HG02973 (cell line): Measurements from ENCODE around the gene DDX25.
"Not testable (repeated sequence)": the region's sequence is repeated elsewhere in the genome, so short reads cannot be mapped to it uniquely, and the experiment has no call there.

Experiments
- ATAC-seq: cut with Tn5 transposase; IDR thresholded peaks from one replicate; pipeline ENCODE4 v1.9.1; 2021; ENCODE audit warnings: moderate library complexity; ENCODE audit not compliant: unreplicated experiment

Gene DDX25

DNA sequence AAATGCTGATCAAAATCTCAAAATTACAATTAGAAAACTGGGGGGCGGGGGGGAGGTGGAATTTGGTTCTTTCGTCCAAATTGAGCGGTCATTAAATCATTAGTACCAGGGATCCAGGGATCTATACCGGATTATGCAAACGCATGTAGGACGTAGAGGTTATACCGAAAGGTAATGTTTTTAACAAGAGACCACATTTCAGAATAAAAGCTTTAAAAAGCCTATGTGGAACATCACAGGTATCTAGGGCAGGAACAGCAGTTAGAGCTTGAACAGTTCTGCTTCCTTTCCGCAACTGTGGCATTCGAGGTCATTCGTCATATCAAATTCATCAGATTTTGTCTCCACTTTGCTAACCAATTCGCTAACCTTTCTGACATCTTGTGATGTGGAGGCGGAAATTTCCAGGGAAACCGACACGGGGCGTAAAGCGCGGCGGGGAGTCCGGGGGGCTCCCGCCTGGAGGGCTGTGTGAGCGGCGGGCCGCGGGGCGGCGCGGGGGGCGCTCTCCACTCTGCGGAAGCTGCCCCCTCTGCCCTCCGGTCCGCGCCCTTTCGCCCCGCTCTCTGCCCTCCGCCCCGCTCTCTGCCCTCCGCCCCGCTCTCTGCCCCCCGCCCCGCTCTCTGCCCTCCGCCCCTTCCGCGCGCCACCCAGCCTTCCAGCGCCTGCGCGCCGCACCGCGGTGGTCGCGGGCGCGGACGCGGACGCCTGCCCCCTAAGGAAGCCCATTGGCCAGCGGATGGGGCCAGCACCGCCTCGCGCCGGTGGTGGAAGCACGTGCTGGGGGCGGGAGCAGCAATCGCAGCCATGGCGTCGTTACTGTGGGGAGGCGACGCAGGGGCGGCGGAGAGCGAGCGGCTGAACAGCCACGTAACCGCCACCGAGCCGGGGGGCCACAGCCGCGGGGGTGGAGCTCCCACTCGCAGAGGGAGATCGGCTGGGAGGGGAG, at the start of gene DDX25:
Gene DDX25, plus strand, starts transcription at position 798 of the 949 bp plus-strand sequence. Its CDS starts 10 bp downstream, at position 808.
- no peak for ATAC-seq

DNA sequence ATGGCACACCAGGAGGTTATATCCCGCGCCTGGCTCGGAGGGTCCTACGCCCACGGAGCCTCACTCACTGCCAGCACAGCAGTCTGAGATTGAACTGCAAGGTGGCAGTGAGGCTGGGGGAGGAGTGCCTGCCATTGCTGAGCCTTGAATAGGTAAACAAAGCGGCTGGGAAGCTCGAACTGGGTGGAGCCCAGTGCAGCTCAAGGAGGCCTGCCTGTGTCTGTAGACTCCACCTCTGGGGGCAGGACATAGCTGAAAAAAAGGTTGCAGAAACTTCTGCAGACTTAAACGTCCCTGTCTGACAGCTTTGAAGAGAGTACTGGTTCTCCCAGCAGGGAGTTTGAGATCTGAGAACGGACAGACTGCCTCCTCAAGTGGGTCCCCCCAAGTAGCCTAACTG, 46.6 kb upstream of the DDX25 start:
- ATAC-seq = not testable (repeated sequence)

DNA sequence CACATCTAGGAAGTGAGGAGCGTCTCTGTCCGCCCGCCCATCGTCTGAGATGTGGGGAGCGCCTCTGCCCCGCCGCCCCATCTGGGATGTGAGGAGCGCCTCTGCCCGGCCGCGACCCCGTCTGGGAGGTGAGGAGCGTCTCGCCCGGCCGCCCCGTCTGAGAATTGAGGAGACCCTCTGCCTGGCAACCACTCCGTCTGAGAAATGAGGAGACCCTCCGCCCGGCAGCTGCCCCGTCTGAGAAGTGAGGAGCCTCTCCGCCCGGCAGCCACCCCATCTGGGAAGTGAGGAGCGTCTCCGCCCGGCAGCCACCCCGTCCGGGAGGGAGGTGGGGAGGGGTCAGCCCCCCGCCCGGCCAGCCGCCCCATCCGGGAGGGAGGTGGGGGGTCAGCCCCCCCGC, 41.5 kb upstream of the DDX25 start:
- ATAC-seq = not testable (repeated sequence)

DNA sequence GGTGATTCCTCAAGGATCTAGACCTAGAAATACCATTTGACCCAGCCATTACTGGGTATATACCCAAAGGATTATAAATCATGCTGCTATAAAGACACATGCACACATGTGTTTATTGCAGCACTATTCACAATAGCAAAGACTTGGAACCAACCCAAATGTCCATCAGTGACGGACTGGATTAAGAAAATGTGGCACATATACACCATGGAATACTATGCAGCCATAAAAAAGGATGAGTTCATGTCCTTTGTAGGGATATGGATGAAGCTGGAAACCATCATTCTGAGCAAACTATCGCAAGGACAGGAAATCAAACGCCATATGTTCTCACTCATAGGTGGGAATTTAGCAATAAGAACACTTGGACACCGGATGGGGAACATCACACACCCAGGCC, 39.0 kb upstream of the DDX25 start:
- ATAC-seq = not testable (repeated sequence)

DNA sequence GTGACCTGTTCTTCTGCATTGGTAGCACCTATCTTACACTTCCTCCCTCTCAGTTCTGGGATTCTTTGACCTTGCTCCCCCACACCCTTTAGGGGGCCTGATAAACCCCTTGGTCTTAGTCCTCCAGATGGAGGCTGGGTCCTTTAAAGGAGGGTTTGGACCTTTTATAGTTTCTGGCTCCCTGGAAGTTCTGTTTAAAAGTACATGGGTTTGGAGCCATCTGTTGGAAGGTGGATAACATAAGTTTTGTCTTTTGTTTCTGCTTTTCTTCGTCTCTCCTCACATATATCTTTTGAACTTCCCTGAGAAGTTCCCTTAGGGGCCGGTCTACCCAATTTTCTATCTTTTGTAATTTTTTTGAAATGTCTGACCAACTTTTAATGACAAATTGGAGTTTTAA, 34.8 kb upstream of the DDX25 start:
- no peak for ATAC-seq

DNA sequence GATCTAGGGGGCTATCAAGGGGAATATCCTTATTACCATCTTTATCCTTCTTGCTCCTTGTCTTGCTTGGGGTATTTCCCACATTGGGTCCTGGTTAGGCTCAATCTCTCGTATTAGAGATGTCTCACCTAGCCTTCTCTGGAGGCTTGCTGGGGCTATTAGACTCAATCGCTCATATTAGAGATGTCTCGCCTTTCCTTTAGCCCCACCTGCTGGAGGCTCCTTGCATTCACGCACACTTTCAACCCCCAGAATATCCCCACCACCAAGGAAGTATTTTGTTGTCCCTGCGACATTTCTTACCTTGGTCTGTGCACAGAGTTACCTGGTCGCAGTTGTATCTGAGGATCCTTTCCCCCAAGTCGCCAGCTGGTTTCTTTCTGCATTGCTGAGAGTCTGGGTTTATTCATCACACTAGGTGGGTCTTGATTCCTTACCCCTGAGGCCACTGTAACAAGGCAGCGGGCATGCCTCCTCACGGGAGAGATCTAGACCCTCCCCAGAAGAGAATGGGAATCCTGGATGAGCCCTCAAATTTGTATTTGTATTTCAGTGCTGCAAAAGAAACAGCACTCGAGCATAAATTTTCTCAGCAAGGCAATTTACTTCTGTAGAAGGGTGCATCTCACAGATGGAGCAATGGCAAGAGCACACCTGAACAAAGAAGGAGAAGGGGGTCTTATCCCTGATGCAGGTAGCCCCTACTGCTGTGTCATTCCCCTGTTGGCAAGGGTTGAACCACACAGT, 32.7 kb upstream of the DDX25 start:
- no peak for ATAC-seq

DNA sequence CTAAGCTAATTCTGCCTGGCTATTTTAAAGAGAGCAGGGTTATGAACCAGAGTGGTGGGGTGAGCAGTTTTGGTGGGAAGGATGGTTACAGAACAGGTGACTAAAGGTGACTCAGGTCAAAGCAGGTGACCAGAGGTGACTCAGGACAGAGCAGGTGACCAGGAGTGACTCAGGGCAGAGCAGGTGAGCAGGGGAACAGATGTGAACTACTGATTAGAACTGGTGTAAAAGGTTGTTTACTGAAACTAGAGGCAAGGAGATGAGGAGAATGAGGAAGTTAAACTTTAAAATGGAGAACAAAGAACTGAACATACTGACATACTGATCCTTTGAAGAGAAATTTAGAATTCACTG, 32.2 kb upstream of the DDX25 start:
- no peak for ATAC-seq

DNA sequence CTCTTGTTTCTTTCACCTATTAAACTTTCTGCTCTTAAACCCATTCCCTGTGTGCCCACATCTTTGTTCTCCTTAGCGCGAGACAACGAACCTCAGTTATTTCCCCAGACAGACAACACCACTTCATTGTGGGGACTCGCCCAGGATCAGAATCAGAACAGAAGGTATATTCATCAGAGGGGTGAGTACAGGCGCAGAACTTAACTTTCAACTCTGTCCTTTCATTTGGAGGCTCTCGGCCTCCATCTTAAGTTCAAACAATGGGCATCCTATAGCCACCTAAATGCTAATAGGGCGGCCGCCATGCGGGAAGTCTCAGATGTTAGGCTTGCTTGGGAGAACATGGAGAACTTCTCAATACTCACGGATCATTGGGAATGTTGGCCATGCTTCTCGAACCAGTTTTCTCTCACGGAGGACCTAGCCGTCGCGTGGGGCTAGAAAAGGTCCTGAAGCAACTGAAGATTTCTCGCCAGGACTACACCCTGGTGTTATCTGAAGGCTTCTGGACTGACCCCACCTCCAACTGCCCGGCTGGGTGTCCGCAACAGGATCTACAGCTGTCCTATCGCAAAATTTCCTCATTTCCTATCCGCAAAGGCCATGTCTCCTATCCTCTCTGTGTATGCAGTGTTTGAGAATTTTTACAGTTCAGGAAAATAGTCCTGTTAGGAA, 30.3 kb upstream of the DDX25 start:
- no peak for ATAC-seq

DNA sequence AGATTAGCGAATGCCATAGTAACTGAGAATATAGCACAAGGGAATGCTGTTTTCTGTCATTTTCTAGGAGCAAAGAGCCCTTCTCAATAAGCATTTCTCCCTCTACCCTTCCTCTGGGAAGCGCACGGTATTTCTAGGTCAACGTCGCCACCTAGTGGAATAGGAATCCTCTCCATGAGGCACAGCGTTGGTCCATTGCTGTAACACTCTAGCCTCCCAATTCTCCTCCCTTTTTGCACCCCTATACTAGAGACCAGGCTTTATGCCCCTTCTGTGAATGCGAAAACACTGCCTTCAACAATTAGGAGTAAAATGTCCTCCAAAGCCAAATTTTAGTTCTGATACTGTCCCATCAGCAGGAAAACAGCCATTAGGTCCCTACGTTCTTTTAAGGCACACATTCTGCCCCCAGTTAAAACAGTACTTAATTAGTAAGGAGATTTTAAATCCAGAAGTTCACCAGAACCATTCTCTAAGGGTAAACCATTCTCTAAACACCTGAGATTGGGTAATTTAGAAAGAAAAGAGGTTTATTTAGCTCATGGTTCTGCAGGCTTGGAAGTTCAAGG, 29.7 kb upstream of the DDX25 start:
- ATAC-seq = peak; percentile 66

DNA sequence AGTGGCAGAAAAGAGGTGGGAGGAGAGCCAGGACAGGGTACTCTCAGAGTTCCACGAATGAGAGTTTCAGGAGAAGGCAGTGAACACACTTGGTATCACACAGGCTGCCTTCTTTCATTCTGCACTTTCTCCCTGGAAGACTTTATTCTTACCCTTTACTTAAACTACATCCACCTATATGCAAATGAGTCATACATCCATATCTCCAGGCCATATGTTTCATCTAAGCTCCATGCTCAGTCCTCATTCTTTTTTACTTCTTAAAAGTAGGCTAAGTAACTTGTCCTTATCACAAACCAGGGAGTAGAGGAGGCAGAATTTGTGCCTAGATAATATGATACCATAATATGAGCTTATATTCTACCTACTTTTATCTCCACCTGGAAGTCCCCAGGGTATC, 23.0 kb upstream of the DDX25 start:
- ATAC-seq = no peak

DNA sequence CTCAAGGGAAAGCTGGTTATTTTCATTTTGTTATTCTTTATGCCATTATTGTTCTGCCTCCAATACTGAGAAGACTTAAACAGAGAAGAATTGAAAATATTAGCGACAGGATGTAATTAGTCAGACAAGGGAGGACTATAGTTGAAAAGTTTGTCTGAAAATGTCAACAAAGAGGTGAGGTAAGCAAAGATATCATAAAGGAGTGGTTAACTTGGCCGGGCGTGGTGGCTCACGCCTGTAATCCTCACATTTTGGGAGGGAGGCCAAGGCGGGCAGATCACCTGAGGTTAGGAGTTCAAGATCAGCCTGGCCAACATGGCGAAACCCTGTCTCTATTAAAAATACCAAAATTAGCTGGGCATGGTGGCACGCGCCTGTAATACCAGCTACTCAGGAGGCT, 20.9 kb upstream of the DDX25 start:
- no peak for ATAC-seq

DNA sequence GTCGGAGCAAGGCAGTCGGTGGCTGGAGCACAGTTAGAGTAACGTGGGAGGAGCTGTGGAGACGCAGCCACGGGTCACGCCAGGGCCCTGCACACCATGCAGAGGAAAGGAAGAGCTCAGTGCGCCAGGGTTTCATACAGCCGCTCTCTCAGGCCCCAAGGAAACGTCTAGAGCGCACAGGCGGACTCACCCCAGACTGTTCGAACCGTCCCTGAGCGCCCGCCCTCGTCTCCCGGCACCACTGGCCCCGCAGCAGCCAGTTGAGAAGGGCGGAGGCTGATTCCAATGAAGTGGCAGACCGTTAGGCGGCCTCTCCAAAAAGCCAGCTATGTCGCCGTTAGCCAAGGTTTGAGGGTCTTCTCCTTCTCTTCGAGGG, 17.3 kb upstream of the DDX25 start:
- peak; percentile 35 for ATAC-seq

DNA sequence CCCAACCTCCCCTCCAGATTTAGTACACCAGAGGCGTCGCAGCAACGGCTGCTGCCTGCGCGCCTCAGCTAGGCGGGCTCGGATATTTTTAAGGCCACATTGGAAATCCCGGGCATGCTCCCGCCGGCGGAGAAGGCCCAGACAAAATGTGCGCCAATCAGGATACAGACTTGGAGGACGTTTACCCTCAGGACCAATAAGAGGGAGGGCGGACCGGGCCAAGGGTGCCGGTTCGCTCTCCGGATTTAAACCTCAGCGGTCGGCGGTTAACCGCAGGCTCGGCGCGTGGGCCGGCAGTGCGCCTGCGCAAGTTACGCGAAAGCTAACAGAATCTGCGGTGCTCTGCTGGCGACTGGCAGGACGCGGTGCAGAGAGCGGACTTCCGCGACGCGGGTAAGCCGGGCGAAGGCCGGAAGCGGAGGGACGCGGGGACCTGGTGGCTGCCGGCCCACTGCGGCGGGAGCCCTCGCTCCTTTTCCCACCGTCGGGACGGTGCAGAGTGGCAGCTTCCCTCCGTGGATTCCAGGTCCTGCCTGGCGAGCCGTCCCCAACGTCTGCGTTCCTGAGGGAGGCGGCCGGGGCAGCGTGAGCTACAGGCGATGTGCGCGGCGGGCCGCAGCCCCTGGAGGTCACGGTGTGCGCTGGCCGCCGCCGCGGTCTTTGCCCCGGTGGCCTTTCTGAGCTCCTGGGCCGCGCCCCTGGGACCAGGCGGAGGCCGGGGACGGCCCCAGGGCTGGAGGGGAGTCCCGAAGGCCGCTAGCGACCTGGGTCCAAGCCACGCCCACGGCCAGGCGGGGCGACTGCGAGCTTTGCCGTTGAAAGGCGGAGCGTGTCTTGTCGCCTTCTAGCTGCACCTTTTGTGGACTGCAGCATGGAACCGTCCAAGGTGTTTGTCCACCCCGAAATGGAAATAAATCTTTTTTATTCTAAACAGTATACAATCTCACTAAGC, 16.7 kb upstream of the DDX25 start, which contains the start of gene HYLS1:
Gene HYLS1, plus strand, starts transcription at position 296 of the 952 bp plus-strand sequence. CDS start 11,701 bp downstream, outside the sequence.
- peak; percentile 88 for ATAC-seq

DNA sequence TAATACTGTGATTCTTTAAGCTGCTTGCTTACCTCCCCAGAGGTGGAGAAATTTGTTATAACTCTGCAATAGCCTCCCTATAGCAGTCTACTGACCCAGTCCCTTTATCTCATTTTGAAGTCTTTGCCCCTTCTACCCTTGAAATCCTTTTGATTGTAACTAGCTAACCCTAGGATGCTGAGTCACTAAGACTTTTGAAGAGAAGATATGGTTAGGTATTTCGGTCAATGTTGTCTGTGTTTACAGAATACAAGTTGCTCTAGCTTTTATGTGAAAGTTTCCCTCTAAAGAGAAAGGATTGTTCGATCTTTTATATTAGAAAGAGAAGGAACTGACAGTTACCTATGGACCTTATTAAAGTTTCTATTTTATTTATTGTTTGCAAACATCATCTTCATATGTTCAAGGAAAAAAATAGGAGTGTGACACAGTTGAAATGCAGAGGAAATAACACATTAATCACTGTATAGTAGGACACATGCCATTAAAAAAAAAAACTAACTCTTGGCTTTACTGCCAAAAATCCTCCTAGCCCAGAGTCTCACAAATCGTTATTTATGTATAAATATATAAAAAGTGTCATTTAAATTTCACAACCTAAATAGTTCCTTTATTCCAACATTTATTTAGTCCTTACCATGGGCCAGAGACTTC, 13.7 kb upstream of the DDX25 start:
- no peak for ATAC-seq

DNA sequence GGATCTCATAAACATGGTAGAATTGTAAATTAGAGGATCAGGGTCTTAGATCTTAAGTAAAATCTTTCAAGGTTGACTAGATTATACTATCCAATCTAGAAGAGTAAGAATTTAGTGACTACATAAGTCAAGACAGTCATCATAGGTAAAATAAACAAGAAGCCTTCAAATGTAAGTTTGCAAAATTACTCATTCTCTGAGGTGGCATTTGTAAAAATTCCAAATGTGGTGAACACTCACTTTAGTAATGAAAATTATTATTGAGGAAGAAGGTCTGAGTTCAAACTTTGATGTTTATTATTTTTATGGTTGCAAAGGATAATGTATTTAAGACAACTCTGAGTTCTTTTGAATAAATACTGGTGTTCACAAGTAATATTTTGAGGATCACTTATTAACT, 12.2 kb upstream of the DDX25 start:
- ATAC-seq = no peak

DNA sequence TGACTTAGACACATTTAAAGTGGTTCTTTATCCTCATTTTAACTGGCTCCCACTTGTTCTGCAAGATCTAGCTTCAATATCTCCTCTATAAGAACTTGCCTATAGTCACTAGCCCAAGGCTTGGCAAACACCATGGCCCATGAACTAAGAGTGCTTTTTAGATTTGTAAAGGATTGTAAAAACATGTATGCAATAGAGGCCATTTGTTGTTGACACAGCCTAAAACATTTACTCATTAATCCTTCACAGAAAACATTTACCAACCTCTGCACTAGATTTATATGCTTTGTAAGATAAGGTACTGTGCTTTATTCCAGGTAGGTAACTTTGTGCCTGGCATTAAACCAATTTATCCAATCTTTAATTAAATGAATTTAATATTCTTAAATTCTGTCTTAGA, 11.3 kb upstream of the DDX25 start:
- ATAC-seq = no peak

DNA sequence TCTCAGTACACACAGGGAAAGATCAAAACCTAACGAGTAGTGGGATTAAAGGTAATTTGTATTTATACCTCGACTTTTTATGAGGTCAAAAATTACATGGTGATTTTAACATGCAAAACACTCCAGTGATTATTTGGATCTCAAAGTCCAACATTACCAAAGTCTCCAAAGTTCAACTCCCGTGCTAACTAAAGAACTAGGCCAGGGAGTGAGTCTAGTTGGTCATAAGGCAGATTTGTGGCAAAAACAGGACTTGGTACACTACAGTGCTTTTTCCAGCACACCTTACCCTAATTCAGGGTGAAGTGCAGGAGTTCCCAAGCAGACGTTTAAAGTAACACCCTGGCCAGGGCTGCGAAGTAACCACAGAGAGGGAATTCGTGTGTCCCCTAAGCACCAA, 2.4 kb upstream of the DDX25 start:
- no peak for ATAC-seq

DNA sequence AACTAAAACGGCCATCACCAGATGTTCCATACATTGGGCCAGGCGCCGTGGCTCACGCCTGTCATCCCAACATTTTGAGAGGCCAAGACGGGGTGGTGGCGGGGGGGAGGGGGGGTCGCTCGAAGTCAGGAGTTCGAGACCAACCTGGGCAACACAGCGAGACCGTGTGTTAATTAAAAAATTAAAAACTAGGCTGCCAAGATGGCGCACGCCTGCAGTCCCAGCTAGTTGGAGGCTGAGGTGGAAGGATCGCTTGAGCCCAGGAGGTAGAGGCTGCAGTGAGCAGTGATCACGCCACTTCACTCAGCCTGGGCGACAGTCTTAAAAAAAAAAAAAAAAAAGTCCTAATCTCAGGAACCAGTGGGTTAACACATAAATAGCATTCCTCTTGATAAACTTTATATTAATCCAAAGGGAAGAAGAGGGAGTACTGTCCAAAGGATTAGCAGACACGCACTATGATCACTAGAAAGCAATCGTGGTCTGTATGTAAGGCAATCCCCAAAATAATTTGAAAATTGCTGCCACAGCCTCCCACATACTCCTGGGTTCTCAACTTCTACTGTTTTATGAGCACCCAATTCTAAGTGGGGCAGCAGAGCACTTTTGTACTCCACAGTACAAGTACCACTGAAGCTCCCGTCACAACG, 1.9 kb upstream of the DDX25 start:
- ATAC-seq = no peak
